HG03354 (cell line): ENCODE results near the gene DHRS3.
A peak's percentile ranks its signal among the peaks of the same experiment; 100 is the strongest.
"Not testable (repeated sequence)": the region's sequence is repeated elsewhere in the genome, so short reads cannot be mapped to it uniquely, and the experiment has no call there.

ENCODE experiments used
- ATAC-seq: cut with Tn5 transposase; IDR thresholded peaks from one replicate; pipeline ENCODE4 v1.9.1; 2021; ENCODE audit warnings: mild to moderate bottlenecking; ENCODE audit not compliant: unreplicated experiment, poor library complexity, severe bottlenecking

The DHRS3 gene

DNA sequence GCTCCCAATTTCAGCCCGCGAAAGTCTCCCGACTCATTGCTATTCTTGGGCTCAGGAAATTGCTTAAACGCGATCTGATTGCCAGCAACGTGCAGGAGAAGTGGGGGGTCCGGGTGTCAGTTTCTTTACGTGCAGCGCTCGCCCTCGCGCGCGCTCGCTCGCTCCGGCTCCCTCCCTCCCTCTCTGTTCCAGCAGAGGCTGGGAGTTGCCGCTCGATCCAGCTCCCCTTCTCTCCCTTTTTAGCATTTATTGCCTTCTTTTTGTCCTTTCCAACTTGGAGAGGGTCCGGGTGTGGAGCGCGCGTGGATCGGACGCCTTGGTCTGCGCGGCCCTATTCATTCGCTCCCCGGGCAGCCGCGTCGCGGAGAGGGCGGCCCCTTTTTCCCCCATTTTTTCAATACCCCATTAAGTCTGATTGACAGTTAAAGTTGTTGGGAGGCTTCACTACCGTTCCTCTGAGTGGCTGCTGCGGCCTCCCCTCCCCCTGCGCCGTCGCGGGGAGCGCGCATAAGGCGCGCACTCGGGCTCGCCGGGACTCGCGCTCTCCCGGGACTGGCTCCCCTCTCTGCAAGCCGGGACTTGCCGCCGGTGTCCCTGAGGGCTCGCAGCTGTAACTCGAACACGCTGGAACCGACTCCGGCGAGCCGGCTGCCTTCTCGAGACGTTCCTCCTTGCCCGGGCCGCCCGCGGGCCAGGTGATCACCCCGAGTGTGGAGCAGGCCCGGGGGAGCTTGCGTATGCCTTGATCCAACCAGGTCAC lies at the start of gene DHRS3:
Gene DHRS3, minus strand, starts transcription at position 310 of the 760 bp plus-strand sequence. CDS start 862 bp downstream, outside the sequence.
- peak; percentile 45 for ATAC-seq

DNA sequence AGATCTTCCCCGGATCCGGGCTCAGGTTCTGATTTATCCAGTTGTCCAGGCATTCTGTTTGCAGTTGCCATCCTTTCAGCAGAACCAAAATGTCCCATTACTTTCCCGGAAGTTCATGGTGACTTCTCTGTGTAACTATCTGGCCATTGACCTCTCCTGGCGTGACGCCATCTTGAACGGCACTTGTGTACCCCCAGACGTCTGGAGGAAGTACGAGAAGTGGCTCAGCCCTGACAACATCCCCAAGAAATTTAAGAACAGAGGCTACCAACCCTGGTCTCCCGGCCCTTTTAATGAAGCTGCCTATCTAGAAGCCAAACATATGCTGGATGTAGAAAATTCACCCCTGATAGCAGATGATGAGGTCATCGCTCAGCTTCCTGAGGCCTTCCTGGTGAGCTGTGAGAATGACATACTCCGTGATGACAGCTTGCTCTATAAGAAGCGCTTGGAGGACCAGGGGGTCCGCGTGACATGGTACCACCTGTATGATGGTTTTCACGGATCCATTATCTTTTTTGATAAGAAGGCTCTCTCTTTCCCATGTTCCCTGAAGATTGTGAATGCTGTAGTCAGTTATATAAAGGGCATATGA lies 48.2 kb upstream of the DHRS3 start:
- no peak for ATAC-seq

DNA sequence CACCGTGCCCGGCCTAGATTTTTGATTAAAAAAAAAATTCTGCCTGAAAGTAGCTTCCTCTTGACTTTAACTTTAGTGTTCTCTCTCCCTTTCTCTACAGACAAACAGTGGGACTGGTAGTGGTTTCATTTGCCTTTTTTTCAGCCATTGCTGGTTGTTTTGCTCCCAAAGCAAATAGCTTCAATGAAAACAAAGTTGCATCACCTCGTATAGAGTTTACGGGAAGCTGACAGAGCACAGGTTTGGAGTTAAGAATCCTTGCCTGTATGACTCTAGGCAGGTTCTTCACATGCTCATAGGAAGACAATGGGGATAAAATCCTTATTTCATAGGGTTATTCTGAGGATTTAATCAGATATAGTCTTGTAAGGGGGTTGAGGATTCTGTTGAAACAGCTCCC lies 47.5 kb upstream of the DHRS3 start:
- no peak for ATAC-seq

- ATAC-seq: no peak
Measured at GRCh38 chr1:12662556-12662955, 44.5 kb upstream of the DHRS3 start.

- ATAC-seq: no peak
Measured at GRCh38 chr1:12661606-12662219, 43.7 kb upstream of the DHRS3 start.

- ATAC-seq: no peak
Measured at GRCh38 chr1:12658531-12659453, 40.8 kb upstream of the DHRS3 start.

DNA sequence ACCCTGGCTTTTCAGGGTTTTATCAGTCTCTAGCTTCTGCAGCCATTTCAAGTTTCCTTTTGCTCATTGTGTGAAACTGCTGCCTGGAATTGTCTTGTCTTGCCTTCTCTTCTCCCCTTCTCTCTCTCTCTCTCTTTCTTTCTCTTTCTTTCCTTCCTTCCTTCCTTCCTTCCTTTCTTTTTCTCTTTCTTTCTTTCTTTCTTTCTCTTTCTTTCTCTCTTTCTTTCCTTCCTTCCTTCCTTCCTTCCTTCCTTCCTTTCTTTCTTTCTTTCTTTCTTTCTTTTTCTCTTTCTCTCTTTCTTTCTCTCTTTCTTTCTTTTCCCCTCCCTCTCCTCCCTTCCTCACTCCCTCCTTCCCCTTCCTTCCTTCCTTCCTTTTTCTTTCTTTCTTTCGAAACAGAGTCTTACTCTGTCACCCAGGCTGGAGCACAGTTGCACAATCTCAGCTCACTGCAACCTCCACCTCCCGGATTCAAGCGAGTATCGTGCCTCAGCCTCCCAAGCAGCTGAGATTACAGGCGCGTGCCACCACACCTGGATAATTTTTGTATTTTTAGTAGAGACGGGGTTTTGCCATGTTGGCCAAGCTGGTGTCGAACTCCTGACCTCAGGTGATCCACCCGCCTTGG lies 40.0 kb upstream of the DHRS3 start:
- not testable (repeated sequence) for ATAC-seq

DNA sequence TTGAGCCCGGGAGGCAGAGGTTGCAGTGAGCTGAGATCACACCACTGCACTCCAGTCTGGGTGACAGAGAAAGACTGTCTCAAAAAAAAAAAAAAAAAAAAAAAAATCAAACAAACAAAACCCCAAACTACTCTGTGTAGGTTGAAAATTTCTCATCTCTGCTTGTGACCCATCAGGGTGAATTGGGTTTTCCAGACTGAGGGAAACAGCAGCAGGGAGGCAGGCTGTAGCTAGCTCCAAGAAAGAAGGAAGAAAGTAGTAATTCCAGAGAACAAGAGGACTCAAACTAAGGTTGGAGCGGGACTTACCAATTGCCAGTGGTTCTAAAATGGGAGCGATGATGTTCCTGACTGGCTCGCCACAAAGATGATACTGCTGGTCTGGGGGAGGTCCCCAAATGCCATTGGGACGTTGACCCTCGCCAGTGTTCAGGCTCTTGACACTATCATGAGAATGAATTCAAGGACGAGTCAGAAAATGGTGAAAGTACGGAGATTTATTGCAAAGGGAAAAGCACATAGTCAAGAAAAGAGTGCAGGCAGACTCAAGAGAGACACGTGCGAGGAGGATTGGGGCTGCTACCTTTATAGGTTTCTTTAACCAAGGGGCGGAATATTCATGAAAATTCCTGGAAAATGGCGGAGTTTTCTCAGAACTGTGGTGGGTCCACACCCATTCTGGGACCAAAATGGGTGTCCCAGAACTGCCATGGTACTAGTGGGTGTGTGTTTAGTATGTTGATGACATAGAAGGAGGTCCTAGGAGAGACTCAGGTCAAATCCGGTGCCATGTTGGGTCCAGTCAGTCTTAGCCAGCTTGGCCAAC lies 39.3 kb upstream of the DHRS3 start:
- no peak for ATAC-seq

DNA sequence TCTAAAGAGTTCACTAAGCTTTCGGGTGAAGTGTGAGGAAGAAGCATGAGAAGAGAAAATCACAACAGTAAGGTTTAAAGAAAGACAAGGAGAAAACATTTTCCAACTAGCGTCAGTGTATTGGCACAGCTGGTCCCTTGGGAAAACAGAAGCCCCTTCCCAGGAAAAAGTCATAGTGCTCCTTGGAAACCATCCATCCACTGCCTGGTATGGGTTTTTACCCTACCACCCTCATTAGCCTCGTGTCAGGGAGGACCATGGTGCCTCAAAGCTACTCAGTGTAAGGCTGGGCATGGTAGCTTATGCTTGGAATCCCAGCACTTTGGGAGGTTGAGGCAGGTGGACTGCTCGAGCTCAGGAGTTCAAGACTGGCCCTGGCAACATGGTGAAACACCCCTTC lies 38.6 kb upstream of the DHRS3 start:
- ATAC-seq: no peak

DNA sequence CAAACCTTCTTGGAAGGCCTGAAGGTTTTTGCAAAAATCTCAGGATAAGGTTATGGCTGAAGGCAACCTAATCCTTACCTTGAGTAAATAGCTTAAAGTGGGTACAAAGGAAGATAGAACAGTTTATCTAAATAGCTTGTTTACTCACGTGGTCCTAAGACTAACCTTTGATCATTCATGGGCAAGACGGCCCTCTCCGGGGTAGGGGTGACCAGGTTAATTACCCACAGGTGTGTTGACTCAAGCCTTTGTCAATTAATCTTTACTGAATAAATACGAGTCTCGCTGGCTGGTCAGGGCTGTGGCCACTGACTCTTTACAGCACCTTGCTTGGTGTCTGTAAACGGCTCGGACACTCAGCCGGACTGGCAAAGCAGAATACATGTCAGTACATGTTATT lies 36.6 kb upstream of the DHRS3 start:
- ATAC-seq: no peak

- ATAC-seq: no peak
Measured at GRCh38 chr1:12654004-12654567, 36.1 kb upstream of the DHRS3 start.

DNA sequence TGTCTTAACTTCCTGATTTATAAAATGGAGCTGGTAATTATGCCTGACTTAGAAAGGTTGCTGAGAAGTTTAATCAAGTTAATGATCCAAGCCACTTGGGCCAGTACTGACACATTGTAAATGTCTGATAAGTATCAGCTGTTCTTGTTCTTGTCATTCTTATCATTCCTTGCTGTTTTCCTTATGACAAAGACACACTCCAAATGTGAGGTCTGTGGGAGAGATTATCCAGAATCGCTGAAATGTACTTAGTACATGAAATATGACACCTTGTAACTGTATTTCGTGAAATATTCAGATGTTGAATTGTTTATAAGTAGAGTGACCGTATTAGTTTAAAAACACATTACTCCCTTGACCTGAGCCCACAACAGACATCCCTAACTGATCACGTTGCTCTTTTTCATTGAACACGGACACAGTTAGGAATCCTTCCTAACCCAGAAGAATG lies 32.0 kb upstream of the DHRS3 start:
- ATAC-seq: no peak

DNA sequence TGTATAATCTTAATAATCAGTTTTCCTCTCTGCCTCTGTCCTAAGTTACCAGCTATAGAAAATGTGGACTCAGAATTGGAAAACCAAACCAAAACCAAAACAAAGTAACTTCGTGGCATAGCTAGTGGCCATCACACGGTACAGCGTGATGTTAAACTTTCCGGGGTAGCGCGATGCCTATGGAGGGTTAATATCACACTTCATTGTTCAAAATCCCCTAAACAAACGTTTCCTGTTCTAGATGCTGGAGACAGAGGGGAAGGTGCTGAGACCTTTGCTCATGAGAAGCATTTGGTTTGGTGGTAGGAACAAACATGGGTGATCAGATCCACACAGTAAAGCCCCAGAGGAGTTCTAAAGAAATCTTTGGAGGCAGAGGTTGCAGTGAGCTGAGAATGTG lies 30.7 kb upstream of the DHRS3 start:
- no peak for ATAC-seq

DNA sequence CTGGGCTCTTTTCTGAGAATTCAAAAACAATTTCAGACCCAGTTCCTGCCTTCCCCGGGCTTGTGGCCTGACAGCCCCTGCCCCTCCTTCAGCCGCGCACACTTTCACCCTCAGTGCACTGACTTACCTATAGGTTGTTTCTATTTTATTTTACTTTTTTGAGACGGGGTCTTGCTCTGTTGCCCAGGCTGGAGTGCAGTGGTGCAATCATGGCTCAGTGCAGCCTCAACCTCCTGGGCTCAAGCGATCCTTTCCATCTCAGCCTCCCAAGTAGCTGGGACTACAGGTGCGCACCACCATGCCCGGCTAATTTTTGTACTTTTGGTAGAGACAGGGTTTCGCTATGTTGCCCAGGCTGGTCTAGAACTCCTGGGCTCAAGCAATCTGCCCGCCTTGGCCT lies 27.4 kb upstream of the DHRS3 start:
- not testable (repeated sequence) for ATAC-seq

- ATAC-seq: no peak
Measured at GRCh38 chr1:12644829-12645228, 26.8 kb upstream of the DHRS3 start.

DNA sequence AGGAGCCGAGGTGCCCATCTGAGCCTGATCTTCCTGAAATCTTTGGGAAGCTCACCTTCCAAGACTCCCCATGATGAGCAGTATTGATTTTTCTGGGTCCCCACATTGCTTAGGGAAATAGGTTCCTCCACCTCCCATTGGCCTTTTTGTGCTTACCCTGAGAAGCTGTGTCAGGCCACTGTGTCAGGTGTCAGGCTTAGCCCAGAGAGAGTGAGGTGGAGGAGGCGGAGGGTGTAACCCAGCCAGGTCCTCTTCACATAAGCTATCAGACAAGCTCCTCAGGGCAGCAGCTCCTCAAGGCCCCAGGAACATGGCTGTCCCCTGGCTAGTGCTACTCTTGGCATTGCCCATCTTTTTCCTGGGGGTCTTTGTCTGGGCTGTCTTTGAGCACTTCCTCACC lies 26.2 kb upstream of the DHRS3 start:
- ATAC-seq: no peak

- no peak for ATAC-seq
Measured at GRCh38 chr1:12643785-12644184, 25.8 kb upstream of the DHRS3 start, which contains the start of gene AADACL4. TSS of gene AADACL4 (plus strand) at chr1:12644085. CDS start at chr1:12644547, 462 bp downstream.

- ATAC-seq: no peak
Measured at GRCh38 chr1:12643079-12643478, 25.1 kb upstream of the DHRS3 start.
